HepG2 (cell line): ENCODE data around the gene CCDC170. TPM values are rescaled to one million over a fixed set of nuclear protein-coding genes. Genes with fewer than 3 reads are reported as not detected.

ENCODE experiments used
- ZNF710 ChIP-seq: sonication (generic); formaldehyde crosslinking; IDR thresholded peaks from 2 replicates; pipeline ENCODE4 v1.5.0; 2020; ENCODE audit warnings: mild to moderate bottlenecking, missing genetic modification reagents, borderline replicate concordance
- ZNF788 ChIP-seq: sonication (generic); formaldehyde crosslinking; IDR thresholded peaks from 2 replicates; pipeline ENCODE4 v1.5.0; 2020; ENCODE audit warnings: mild to moderate bottlenecking, missing genetic modification reagents, borderline replicate concordance
- polyA plus RNA-seq, 8 experiments: library from polyadenylated mRNA; depleted of rRNA in 3 of 8; stranded (reverse) in 7 of 8; unstranded in 1 of 8; fragments of >200 nt; fragmentation: Illumina TruSeq in 4 of 8; extraction: Trizol in 4 of 8; gene quantifications; 2 replicates each; pipeline versions ENCODE4 v1.2.1 to v1.2.3, GENCODE V29; 2011 to 2016; ENCODE audit warnings: low read depth in 4 of 8, missing spikeins in 1 of 8, mixed read lengths in 1 of 8; ENCODE audit not compliant: insufficient read depth in 1 of 8
- total RNA-seq, 5 experiments: library from RNA; depleted of rRNA; stranded (reverse); fragments of >200 nt; fragmentation: Illumina TruSeq; extraction: Trizol; gene quantifications; 2 replicates each; pipeline ENCODE4 v1.2.3, GENCODE V29; 2016; ENCODE audit warnings: low read depth in 1 of 5
- TF ChIP-seq, protein P1 (sequence below): sonication (generic); formaldehyde crosslinking; IDR thresholded peaks from 2 replicates; pipeline ENCODE4 v1.5.1; 2020; ENCODE audit warnings: mild to moderate bottlenecking, missing genetic modification reagents, moderate library complexity
- TF ChIP-seq, protein P2 (sequence below): sonication (generic); formaldehyde crosslinking; IDR thresholded peaks from 2 replicates; pipeline ENCODE4 v1.9.0; 2022; ENCODE audit warnings: missing genetic modification reagents, mild to moderate bottlenecking, borderline replicate concordance

The CCDC170 gene
- total and polyA plus RNA-seq, 2 of the 13 experiments (the other 11 are each of a cell fraction or from before 2014, with no cell fraction given), result 0.90 to 5.1 TPM

DNA sequence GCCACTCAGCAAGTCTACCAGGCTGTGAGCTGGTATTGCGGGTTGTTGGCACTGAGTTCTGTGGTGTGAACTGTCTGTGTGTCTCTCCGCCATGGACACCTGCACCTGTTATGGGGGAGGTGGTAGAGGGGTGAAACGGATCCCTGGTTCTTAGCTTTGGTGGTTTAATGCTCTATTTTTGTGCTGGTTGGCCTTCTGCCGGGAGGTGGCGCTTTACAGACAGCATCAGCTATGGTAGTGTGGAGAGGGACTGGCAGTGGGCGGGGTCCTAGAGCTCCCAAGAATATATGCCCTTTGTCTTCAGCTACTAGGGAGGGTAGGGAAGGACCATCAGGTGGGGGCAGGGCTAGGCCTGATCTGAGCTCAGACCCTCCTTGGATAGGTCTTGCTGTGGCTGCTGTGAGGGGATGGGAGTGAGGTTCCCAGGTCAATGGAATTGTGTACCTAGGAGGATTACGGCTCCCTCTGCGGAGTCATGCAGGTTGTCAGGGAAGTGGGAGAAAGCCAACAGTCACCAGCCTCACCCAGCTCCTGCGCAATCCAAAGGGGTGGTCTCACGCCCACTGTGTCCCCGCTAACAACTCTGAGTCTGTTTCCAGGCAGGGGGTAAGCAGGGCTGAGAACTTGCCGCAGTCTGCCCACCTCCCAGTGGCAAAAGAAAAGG, 154.3 kb downstream of the CCDC170 start (continued):
- TF ChIP-seq, protein P1, sequence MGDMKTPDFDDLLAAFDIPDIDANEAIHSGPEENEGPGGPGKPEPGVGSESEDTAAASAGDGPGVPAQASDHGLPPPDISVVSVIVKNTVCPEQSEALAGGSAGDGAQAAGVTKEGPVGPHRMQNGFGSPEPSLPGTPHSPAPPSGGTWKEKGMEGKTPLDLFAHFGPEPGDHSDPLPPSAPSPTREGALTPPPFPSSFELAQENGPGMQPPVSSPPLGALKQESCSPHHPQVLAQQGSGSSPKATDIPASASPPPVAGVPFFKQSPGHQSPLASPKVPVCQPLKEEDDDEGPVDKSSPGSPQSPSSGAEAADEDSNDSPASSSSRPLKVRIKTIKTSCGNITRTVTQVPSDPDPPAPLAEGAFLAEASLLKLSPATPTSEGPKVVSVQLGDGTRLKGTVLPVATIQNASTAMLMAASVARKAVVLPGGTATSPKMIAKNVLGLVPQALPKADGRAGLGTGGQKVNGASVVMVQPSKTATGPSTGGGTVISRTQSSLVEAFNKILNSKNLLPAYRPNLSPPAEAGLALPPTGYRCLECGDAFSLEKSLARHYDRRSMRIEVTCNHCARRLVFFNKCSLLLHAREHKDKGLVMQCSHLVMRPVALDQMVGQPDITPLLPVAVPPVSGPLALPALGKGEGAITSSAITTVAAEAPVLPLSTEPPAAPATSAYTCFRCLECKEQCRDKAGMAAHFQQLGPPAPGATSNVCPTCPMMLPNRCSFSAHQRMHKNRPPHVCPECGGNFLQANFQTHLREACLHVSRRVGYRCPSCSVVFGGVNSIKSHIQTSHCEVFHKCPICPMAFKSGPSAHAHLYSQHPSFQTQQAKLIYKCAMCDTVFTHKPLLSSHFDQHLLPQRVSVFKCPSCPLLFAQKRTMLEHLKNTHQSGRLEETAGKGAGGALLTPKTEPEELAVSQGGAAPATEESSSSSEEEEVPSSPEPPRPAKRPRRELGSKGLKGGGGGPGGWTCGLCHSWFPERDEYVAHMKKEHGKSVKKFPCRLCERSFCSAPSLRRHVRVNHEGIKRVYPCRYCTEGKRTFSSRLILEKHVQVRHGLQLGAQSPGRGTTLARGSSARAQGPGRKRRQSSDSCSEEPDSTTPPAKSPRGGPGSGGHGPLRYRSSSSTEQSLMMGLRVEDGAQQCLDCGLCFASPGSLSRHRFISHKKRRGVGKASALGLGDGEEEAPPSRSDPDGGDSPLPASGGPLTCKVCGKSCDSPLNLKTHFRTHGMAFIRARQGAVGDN, result peak; percentile 34; the same call in 1 of the 2 replicates
- TF ChIP-seq ZNF710 (CRISPR knock-in tag) (peak; percentile 53; the same call in 1 of the 2 replicates), ZNF788 (0 out of 2 replicates have a peak, but pooled peaks have one; percentile 21)
- TF ChIP-seq, protein P2, sequence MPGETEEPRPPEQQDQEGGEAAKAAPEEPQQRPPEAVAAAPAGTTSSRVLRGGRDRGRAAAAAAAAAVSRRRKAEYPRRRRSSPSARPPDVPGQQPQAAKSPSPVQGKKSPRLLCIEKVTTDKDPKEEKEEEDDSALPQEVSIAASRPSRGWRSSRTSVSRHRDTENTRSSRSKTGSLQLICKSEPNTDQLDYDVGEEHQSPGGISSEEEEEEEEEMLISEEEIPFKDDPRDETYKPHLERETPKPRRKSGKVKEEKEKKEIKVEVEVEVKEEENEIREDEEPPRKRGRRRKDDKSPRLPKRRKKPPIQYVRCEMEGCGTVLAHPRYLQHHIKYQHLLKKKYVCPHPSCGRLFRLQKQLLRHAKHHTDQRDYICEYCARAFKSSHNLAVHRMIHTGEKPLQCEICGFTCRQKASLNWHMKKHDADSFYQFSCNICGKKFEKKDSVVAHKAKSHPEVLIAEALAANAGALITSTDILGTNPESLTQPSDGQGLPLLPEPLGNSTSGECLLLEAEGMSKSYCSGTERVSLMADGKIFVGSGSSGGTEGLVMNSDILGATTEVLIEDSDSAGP, result peak; percentile 59; the same call in 1 of the 2 replicates
